ENCODE data around the gene METTL1.

Gene METTL1

GRCh38 chr12:57756406-57757341 lies 15.2 kb downstream of the METTL1 start:
- TF ChIP-seq CTCF (IDR thresholded peaks at IDR 0.05; ENCODE audit: low read depth, low read length), result peak; percentile 65
- peak overlapping the region; percentile 60 for H3K4me3 ChIP-seq (ENCODE audit: low read depth, low read length)

GRCh38 chr12:57755454-57756372 lies 16.2 kb downstream of the METTL1 start:
- TF ChIP-seq CTCF (IDR thresholded peaks at IDR 0.05; ENCODE audit: low read depth, low read length), result no peak
- H3K4me3 ChIP-seq (ENCODE audit: low read depth, low read length), result peak overlapping the region; percentile 60

GRCh38 chr12:57755194-57755453 lies 16.8 kb downstream of the METTL1 start:
- TF ChIP-seq CTCF (IDR thresholded peaks at IDR 0.05; ENCODE audit: low read depth, low read length), result no peak
- peak overlapping the region; percentile 60 for H3K4me3 ChIP-seq (ENCODE audit: low read depth, low read length)

- TF ChIP-seq CTCF (IDR thresholded peaks at IDR 0.05; ENCODE audit: low read depth, low read length), result no peak
Observed at GRCh38 chr12:57754411-57755193, 17.3 kb downstream of the METTL1 start, which contains the start of gene MARCHF9. Gene MARCHF9 (plus strand): TSS chr12:57755103. CDS start chr12:57755529, 426 bp downstream.

GRCh38 chr12:57753756-57754337 lies 18.1 kb downstream of the METTL1 start:
- no peak overlapping the region for H3K4me3 ChIP-seq (ENCODE audit: low read depth, low read length)
- TF ChIP-seq CTCF (IDR thresholded peaks at IDR 0.05; ENCODE audit: low read depth, low read length), result no peak

More at GRCh38 chr12:57754411-57755193, 17.3 kb downstream of the METTL1 start, which contains the start of gene MARCHF9:
- H3K4me3 ChIP-seq (ENCODE audit: low read depth, low read length), result peak within 1 kb of the TSS; percentile 60

- peak overlapping the region; percentile 24 for H3K4me3 ChIP-seq (ENCODE audit: low read depth, low read length)
- no peak for TF ChIP-seq CTCF (IDR thresholded peaks at IDR 0.05; ENCODE audit: low read depth, low read length)
Observed at GRCh38 chr12:57752668-57753000, 19.3 kb downstream of the METTL1 start.

Measured in WI38 (cell line).